HG02938 (cell line): ENCODE measurements around the gene VAT1.

Source experiments
- ATAC-seq: cut with Tn5 transposase; IDR thresholded peaks from one replicate; pipeline ENCODE4 v1.9.1; 2021; ENCODE audit warnings: mild to moderate bottlenecking, moderate library complexity; ENCODE audit not compliant: unreplicated experiment

VAT1 gene

DNA sequence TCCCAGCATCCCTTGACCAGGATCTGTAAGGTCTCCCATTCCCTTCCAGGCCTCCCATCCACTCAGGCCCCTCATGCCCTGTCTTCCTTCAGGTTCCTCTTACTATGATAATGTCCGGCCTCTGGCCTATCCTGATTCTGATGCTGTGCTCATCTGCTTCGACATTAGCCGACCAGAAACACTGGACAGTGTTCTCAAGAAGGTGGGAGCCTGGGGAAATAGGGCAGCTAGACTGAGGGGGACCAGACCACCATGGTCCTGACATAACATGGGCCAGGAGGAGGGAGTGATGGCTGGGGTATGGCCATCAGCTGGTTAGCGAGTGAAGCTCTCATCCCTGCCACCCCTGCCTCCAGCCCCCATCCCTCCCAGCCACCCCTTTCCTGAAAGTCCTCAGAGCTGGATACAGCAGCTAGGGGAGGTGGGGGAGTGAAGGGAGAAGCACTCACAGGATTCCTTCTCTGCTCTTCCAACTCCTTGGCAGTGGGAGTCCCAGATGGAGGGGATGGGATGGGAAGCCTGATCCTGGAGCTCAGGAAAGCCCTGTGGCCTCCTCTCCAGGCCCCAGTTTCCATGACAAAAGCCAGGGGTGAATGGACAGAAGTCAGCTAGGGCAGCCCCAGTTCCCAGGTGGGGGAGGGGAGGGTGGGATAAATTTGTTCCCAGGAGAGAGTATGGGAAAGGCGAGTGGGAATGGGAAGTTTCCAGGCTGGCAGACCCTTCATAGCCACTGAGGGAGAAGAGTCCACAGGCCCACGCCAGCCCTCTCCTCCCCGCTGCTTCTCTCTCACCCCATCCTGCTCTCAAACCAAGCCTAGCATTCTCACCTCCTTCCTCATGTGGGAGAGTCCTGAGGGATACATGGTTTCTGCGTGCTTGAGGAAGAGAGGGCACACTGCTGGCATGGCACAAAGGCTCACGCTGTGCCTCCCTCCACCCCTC is 5.2 kb upstream of the VAT1 start:
- no peak for ATAC-seq

DNA sequence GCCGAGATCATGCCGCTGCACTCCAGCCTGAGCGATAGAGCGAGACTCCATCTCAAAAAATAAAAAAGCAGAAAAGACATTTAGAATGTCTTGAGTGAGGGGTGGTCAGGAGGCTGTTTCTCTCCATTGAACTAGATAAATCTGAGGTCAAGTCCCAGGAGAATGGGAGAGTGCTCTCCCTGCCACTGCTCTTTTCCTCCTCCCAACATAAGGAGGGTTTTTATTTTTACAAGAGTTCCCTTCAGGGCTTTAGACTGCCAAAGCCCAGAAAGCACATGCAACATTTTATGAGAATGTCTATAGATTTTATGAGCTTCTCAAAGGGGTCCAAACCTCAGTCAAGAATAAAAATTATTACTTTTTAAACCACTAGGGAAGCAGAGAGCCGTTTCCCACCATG is 4.4 kb upstream of the VAT1 start:
- no peak for ATAC-seq

DNA sequence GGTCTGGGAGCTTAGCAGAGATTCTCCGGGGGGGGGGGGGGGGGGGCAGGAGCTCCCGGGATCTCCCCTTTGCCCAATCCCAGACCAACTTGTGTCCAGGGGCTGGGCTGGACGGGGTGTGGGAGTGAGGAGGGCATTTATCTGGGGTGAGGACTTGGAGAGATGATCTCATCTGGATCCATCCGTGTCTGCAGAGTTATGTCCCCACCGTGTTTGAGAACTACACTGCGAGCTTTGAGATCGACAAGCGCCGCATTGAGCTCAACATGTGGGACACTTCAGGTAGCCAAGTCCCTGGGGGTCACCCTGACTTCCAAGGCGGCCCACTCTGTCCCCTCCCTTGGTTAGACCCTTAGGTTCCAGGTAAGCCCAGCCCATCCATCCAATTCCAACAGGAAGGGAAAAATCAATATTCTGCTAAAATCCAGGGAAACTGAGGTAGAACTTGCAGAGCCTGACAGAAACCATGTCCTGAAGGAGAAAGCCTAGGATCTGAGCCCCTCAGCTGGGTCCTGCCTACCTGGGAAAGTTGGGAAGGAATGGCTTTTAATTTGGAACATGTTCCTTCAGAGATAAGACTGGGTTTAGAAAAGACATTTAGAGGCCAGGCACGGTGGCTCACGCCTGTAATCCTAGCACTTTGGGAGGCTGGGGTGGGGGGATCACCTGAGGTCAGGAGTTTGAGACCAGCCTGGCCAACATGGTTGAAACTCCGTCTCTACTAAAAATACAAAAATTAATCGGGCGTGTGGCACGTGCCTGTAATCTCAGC is 3.8 kb upstream of the VAT1 start:
- no peak for ATAC-seq

DNA sequence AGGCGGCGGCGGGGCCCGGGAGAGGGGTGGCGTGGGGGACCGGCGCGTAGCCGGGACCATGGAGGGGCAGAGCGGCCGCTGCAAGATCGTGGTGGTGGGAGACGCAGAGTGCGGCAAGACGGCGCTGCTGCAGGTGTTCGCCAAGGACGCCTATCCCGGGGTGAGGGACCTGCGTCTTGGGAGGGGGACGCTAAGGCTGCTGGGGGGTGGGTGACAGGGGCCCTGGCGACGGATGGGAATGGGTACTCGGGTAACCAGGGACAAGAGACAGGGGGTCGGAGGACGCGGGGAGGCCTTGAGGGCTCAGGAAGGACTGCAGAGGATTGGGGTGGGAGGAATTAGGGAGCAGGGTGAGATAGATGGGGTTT is 3.1 kb upstream of the VAT1 start:
- ATAC-seq = no peak

DNA sequence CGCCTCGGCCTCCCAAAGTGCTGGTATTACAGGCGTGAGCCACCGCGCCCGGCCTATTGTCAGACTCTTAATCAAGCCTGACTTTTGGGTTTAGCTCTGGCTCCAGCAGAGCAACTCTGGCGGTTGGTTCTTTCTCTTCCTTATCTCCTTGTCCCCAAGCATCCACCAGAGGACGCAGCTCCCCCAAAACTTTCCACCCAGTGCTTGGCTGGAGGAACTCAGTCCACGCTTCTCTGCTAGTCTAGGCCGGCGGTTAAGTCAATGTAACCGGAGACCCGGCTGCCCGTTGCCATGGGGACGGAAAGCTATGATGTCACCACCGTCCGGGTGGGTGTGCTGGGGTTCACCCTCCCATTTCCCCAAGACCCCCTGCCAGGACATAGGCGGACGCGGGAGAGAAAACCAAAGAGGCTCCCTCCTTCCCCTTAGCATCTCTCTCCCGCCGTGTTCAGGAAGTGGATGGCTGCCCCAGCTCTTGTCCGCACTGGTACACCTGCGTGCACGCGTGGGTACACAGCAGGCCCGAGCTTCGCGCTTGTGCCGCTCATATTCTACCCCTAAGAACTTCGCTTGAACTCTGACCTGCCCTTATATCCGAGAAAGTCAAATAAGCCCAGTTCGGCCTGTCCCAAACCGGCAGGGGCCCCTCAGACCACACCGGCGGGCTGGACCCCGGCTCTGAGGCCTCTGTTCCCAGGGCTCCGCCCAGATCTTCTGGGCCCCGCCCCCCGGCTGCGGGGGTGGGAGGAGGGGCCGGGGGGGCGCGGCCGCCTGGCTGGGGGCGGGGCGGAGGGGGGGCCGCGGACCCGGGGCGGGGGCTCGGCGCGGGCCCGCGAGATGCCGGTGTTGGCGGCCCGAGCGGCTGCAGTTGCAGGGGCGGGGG is 2.5 kb upstream of the VAT1 start, which contains the start of gene RND2:
TSS of gene RND2 (plus strand) at position 825 of the 883 bp plus-strand sequence. CDS start 117 bp downstream, outside the sequence.
- ATAC-seq = no peak

DNA sequence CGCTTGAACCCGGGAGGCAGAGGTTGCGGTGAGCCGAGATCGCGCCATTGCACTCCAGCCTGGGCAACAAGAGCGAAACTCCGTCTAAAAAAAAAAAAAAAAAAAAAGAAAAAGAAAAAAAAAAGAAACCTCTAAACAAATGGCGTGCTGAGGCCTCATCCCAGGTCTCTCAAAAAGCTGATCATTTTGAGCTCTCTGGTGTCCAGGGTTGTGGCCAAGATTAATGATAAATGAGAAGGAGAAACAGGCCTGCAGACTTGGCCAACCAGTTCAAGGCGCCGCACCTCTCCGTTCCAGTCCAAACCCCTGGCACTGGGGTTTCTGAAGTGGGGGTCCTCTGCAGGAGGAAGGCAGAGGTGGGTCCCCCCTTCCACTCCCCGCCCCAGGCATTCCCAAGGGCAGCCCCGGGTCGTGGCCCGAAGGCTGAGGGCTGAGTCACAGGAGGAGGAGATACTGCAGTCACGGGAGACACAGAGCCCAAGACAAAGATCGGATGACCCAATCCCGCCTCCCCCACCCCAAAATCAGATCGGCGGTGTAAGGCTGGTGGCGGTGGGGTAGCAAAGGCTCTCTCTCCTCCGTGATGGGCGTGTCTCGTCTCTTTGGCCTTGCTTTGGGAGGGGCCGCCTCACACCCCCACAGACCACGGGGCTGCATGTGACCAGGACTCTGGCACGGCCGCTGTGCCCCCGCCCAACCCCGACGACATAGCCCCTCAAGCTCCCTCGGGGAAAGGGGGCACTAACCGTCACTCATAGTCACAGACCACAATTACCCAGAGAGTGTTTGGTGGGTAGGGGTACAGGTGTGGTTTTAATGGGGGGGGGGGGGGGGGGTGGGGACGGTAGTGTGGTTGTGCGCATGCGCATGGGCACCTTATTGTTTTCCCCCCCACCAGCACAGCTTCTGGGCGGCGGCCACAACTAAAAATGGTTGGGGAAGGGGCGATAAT is 1.1 kb downstream of the VAT1 start:
- ATAC-seq = no peak

DNA sequence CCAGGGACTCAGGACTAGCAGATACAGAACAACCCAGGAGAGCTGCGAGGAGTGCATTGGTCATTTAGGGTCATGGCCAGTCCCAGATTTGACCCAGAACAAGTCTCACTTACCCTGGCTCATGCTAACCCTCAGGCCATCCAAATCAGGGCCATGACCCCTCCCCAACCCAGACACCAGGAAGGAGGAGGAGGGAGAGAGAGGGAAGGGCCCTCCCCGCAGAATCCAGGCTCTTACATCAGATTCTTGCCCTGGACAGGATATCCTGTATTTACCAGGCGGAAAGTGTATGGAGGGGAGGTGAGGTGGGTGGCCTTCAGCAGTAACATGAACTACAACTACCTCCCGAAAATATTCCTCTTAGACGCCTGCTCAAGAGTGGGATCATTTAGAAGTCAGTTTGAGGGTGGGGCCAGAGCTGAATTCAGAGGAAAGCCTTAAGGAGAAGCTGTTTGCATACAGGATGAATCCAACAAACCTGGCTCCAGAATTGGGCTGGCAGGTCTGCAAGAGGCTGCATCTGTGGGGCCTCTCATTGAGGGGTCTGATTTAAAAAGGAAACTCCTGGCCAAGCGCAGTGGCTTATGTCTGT is 2.1 kb downstream of the VAT1 start:
- ATAC-seq = no peak

DNA sequence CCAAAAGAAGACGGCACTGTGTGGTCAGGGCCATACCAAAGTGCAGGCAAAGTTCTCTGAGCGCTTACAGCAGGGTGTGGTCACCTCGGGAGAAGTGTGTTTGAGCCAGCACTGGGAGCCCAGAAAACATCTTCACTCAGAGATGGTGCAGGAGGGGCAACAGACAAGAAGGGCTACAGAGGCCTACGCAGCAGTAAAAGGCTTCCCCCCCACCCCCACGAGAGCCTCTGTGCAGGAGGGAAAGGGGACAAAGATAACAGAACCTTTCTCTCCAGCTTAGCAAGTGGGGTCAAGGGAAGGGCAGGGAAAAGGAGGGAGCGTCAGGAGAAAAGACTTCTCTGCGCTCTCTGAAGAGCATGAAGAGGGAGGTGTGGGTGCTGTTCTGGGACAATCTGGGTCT is 2.8 kb downstream of the VAT1 start:
- no peak for ATAC-seq

DNA sequence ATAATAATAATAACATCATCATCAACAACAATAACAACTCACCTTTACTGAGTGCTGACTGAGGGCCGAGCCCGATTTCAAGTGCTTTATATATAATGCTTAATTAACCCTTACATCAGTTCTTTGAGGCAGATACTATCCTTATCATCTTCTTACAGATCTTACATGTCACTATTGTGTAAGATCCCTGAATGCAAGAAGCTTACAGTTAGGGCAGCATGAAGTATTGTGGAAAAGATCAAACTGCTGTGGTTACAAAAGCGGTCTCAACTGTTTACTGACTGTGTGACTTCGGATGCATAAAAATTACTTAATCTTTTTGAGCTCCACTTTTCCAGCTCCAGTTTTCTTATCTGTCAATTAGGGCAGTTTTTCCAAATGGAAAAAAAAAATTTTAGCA is 3.3 kb downstream of the VAT1 start:
- ATAC-seq = no peak

DNA sequence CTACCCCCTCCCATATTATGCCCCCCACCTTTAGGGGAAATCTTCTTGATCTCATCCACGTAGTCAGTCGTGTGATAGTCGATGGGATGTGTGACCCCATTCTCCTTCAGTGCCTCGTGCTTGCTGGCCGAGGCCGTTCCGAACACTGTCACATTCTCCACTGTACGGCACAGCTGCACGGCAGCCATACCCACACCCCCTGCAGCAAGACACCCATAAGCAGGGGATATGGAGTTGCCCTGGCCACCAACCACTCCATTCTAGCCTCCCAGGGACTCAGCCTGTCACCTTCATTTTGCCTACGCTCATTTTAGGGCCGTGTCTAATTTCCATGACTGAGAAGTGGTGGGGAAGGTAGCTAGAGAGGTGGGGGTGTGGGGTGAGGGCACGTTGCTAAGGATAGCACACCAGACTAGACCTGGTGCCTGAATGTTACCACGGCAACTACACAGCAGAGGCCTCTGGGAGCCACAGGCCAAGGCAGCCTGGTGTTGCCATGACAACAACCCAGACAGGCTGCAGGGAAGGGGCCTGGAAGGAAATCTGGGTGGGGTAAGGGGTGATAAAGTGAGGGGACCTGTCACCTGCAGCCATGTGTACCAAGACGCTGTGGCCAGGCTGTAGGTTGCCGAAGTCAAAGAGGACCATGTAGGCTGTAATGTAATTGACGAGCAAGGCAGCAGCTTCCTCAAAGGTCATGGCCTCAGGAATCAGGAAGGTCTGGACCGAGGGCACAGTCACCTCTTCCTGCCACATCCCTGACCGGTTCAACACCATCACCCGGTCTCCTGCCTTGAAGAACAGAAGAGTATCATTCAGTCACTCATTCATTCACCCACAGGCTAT is 4.0 kb downstream of the VAT1 start:
- no peak for ATAC-seq

DNA sequence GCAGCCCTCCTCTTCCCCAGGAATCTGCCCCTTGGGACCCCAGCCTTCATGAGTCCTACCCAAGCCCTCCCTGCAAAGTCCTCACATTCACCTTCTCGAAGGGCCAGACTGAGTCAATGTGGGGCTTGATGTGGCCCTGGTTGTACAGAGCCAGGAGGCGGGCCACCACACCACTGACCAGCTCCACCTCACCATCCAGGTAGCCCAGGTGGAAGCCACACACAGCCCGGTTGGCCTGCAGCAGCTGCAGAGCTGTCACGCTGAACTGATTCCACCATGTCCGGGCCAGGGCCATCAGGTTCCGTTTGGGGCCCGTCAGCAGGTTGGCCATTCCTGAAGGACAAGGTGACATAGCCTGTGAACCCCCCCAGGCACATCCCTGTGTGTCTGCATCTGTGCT is 6.0 kb downstream of the VAT1 start:
- no peak for ATAC-seq

DNA sequence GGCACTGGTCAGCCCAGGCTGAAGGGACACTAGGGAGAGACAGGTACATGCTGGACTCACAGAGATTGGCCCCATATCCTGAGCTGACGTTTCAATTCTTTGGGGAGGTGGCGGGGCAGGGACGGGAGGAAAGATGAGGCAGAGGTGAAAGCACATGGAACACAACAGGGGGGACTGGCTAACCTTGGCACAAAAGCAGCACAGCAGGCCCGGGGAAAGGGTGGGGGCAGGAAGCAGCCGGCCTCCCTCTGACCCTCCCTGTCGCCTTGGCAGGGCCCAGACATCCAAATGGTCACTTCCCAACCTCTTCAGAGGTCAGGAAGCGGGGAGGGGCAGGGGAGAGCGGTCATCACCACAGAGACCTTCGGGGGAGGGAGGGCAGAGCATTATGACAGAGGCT is 6.6 kb downstream of the VAT1 start:
- ATAC-seq = no peak

DNA sequence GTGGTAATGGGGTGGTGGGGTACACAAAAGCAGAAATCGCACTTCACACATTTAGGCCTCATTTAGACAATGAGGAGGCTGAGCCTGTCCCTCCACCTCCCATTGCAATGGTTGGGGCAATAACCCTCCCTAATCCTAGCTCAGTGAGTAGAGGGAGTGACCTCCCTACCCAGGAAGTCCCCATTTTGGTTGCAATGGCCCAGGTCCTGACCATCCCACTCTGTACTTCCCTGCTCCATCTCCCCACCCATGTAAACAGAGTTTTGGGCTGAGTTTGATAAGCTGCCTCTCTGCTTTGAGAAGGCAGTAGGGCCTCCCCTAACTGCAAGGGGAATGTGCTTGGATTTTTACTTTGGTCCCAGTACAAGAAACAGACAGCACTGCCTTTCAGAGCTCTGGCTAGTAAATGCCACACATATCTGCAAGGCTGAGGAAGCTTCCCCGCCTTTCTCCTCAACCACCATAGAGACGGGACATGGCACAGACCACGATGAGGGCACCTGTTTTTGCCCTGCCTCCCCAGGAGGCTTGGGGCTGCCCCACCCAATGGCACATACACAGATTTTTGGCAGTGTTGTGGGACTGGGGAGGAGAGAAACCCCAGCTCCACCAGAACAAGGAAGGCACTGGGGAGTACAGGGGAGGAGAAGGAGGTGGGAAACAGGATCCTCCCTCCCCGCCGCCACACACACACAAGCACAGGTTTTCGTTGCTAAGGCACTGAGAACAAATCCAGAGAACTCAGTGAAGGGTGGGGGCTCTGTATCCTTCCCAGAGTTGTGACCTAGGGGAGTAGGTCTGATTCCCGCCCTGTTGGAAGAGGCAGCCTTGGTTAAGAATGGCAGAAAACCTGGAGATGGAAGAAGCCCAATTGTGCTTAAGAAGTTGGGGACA is 7.3 kb downstream of the VAT1 start:
- no peak for ATAC-seq

DNA sequence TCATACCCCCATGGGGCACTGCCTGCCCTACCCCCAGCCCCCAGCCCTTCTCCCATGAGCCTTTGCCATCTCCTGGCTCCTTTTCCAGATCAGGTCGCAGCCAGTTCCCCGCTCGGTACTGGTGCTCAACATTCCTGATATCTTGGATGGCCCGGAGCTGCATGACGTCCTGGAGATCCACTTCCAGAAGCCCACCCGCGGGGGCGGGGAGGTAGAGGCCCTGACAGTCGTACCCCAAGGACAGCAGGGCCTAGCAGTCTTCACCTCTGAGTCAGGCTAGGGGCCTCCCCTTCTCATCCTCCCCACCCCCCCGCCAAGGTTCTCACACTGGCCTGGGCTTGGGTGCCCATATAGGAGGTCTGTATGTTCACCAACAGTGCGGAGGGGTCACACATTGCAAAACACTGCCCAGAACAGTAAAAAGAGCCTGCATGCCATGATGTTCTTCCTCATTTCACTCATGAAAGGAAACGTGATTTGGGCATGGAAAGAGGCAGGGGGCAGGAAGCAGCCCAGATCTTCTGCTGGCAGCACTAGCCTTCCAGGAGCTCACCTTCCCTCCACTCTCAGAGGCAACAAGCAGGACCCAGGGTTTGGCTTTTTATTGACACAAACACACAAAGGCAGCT is 8.1 kb downstream of the VAT1 start:
- ATAC-seq = no peak

DNA sequence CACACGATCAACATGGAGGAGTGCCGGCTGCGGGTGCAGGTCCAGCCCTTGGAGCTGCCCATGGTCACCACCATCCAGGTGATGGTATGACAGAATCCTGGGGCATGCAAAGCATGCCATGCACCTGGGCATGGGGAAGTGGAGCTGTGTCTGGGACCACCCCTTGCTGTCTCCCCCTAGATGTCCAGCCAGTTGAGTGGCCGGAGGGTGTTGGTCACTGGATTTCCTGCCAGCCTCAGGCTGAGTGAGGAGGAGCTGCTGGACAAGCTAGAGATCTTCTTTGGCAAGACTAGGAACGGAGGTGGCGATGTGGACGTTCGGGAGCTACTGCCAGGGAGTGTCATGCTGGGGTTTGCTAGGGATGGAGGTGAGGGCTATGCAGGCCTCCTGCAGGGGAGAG is 8.9 kb downstream of the VAT1 start:
- no peak for ATAC-seq

DNA sequence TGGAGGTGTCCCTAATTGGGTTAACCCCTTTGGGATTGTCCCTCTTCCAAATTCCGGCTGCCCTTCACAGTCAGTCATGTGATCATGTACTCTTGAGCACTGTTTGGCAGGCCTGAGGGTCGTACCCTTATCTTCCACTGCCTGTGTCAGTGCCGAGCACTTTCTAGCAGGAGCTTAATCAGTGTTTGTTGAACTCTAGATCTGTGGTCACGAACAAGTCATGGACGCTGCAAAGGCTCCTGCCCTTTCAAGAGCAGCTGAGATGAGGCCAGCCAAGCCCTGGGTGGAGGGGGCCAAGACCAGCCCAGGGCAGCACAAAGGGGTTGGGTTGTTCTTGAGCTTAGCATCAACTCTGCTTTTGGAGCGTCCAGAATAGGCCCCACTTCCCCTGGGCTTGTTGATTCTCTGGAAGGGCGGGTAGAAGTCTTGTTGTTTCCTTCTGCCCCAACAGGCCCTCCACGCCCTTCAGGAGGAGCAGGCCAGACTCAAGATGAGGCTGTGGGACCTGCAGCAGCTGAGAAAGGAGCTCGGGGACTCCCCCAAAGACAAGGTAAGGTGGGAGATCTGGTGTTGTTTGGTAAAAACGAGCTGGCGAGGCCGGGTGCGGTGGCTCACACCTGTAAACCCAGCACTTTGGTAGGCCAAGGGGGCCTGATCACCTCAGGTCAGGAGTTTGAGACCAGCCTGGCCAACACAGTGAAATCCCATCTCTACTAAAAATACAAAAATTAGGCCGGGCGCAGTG is 10.3 kb downstream of the VAT1 start:
- ATAC-seq = no peak
